Dermis blood vessel endothelial cell (primary cell): ENCODE data around the gene OR11A1. TPM values are rescaled to one million over a fixed set of nuclear protein-coding genes. Genes with fewer than 3 reads are reported as not detected.

ENCODE experiments used
- total RNA-seq: library from RNA; depleted of rRNA; stranded (reverse); fragments of >200 nt; gene quantifications from 2 replicates; pipeline ENCODE4 v1.2.3, GENCODE V29; 2014

Gene OR11A1
- total RNA-seq, 1 donor from 2014 or later, result not detected

Other genes with a start within 250 kb of the OR11A1 start
- gene OR14J1, start 155.4 kb downstream of the OR11A1 start, total RNA-seq, result not detected in 2 replicates
- gene OR5V1, start 88.2 kb downstream of the OR11A1 start, total RNA-seq, result not detected in 2 replicates
- not detected in 2 replicates for gene OR12D3, start 81.8 kb downstream of the OR11A1 start, total RNA-seq
- gene OR12D2, start 61.4 kb downstream of the OR11A1 start, total RNA-seq, result not detected in 2 replicates
- not detected in 2 replicates for gene OR12D1, start 42.1 kb downstream of the OR11A1 start, total RNA-seq
- not detected in 2 replicates for gene OR10C1, start 17.8 kb downstream of the OR11A1 start, total RNA-seq
- gene OR2H1, start 84 bp upstream of the OR11A1 start, total RNA-seq, result not detected in 2 replicates
- not detected in 2 replicates for gene MAS1L, start 30.9 kb upstream of the OR11A1 start, total RNA-seq
- 5.8 and 82.4 TPM in 2 replicates for gene UBD, start 102.7 kb upstream of the OR11A1 start, total RNA-seq
- not detected in 2 replicates for gene OR2H2, start 128.1 kb upstream of the OR11A1 start, total RNA-seq
- gene GABBR1, start 176.1 kb upstream of the OR11A1 start, total RNA-seq, result 1.0 and 5.4 TPM in 2 replicates
- gene MOG, start 200.0 kb upstream of the OR11A1 start, total RNA-seq, result not detected in 2 replicates
- gene ZFP57, start 224.1 kb upstream of the OR11A1 start, total RNA-seq, result 1.7 TPM in 1 of 2 replicates, not detected in the other